Sigmoid colon (tissue), 7 donors: ENCODE data around the gene LRRC45. TPM values are rescaled to one million over a fixed set of nuclear protein-coding genes. Genes with fewer than 3 reads are reported as not detected.

Experiments used
- DNase-seq: peaks from one replicate; pipeline ENCODE4 v3.0.0-alpha.2; 2019
- H3K27ac ChIP-seq, 4 donors: fragments of 200-600 bp; sonication (generic); one replicate each; pipeline ENCODE4 v1.5.1; 2016 to 2019; ENCODE audit warnings: mild to moderate bottlenecking in 1 of 4
- H3K27me3 ChIP-seq, 3 donors: fragments of 200-600 bp; sonication (generic); one replicate each; pipeline ENCODE4 v1.5.1; 2019; ENCODE audit warnings: mild to moderate bottlenecking in 1 of 3
- H3K36me3 ChIP-seq, 4 donors: fragments of 200-600 bp; sonication (generic); one replicate each; pipeline ENCODE4 v1.5.1; 2016 to 2019
- H3K4me1 ChIP-seq, 4 donors: fragments of 200-600 bp; sonication (generic); one replicate each; pipeline ENCODE4 v1.5.1; 2017 to 2019
- H3K4me3 ChIP-seq, 4 donors: fragments of 200-600 bp; sonication (generic); one replicate each; pipeline ENCODE4 v1.5.1; 2017 to 2019; ENCODE audit warnings: mild to moderate bottlenecking in 2 of 4, moderate library complexity in 1 of 4
- H3K9me3 ChIP-seq, 4 donors: fragments of 200-600 bp in 3 of 4; sonication (generic) in 3 of 4; one replicate each; pipeline versions ENCODE4 v1.5.1 to v1.6.1; 2013 to 2019
- EP300 ChIP-seq, 4 donors: sonication (generic); formaldehyde crosslinking; IDR thresholded peaks; one replicate each; pipeline ENCODE4 v1.6.1; 2017; ENCODE audit warnings: antibody characterized with exemption in 4 of 4
- POLR2A ChIP-seq, 2 donors: fragments of 450-650 bp; IDR thresholded peaks; one replicate each; pipeline ENCODE4 v1.6.1; 2016; ENCODE audit warnings: antibody characterized with exemption in 2 of 2, mild to moderate bottlenecking in 2 of 2, moderate library complexity in 2 of 2
- POLR2AphosphoS5 ChIP-seq, 4 donors: sonication (generic); formaldehyde crosslinking; IDR thresholded peaks; one replicate each; pipeline ENCODE4 v1.6.1; 2017; ENCODE audit warnings: antibody characterized with exemption in 4 of 4
- WGBS, 2 donors: extraction: QIAGEN DNeasy Blood & Tissue Kit; methylation state at CpG; one replicate each; pipeline ENCODE4 v1.1.7; 2013; 5-methylcytosine and 5-hydroxymethylcytosine counted together
- intact Hi-C: fragments of 100-400 bp; cut with DNase I; formaldehyde crosslinking; loops from one replicate; pipeline ENCODE4 v1.15.1; 2023
- polyA plus RNA-seq, 3 donors: library from polyadenylated mRNA; stranded (reverse); fragments of 200-250 nt; gene quantifications; one replicate each; pipeline ENCODE4 v1.2.3, GENCODE V29; 2013
- total RNA-seq, 4 donors: library from RNA; depleted of rRNA; stranded (reverse); fragments of >200 nt; gene quantifications; one replicate each; pipeline ENCODE4 v1.1.0, GENCODE V29; 2016
- TF ChIP-seq, protein P1 (sequence below), 4 experiments: fragments of 450-650 bp in 3 of 4; fragments of 200-600 bp in 1 of 4; IDR thresholded peaks; one replicate each; pipeline ENCODE4 v1.5.1; 2016 to 2019; ENCODE audit warnings: antibody characterized with exemption in 4 of 4, mild to moderate bottlenecking in 3 of 4, moderate library complexity in 2 of 4
- donor health status: healthy with polysubstance abuse.
- donor health status: Bipolar disorder and iron deficiency.
- donor health status: healthy.

Gene LRRC45
- total and polyA plus RNA-seq, 7 donors, result 5.3 to 28.6 (median 6.7) TPM

DNA sequence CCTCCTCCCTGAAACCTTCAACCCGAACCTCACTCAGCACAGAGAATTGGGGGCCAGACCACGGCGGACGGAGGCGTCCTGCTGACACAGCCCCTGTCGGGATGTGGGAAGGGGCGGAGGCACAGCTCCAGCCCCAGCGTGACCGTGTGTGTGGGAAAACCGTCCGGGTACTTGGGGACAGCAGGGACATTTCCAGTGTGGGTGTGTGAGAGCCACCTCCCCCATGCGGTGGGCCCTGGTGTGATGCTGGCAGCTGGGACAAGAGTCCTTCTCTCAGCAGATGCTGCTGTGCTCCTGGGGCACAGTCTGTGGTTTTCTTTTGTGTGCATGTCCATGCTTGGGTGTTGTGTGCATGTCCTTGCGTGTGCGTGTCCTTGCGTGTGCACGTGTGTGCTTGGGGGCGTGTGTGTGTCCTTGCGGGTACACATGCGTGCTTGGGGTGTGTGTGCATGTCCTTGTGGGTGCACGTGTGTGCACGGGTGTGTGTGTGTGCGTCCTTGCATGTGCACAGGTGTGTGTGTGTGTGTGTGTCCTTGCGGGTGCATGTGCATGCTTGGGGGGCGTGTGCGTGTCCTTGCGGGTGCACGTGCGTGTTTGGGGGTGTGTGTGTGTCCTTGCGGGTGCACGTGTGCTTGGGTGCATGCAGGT lies 17.3 kb upstream of the LRRC45 start:
- no peak for DNase-seq
- H3K9me3 ChIP-seq, result no peaks in the 10 kb centered on the region
- intact Hi-C loops, result no loop called here
- peaks cover 0 to 55% (median 50%) of the 10 kb centered on the region in 4 donors for H3K4me1 ChIP-seq
- no peaks in the 10 kb centered on the region for H3K27me3 ChIP-seq
- H3K4me3 ChIP-seq, result no peak overlapping the region
- peaks cover 0 to 6% (median 0%) of the 10 kb centered on the region in 4 donors for H3K36me3 ChIP-seq
- TF ChIP-seq POLR2A (IDR thresholded peaks at IDR 0.05), result no peak
- no peak for TF ChIP-seq POLR2AphosphoS5 (IDR thresholded peaks at IDR 0.05)
- TF ChIP-seq, protein P1, sequence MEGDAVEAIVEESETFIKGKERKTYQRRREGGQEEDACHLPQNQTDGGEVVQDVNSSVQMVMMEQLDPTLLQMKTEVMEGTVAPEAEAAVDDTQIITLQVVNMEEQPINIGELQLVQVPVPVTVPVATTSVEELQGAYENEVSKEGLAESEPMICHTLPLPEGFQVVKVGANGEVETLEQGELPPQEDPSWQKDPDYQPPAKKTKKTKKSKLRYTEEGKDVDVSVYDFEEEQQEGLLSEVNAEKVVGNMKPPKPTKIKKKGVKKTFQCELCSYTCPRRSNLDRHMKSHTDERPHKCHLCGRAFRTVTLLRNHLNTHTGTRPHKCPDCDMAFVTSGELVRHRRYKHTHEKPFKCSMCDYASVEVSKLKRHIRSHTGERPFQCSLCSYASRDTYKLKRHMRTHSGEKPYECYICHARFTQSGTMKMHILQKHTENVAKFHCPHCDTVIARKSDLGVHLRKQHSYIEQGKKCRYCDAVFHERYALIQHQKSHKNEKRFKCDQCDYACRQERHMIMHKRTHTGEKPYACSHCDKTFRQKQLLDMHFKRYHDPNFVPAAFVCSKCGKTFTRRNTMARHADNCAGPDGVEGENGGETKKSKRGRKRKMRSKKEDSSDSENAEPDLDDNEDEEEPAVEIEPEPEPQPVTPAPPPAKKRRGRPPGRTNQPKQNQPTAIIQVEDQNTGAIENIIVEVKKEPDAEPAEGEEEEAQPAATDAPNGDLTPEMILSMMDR (IDR thresholded peaks at IDR 0.05), result no peak
- TF ChIP-seq EP300 (IDR thresholded peaks at IDR 0.05), result no peak
- 91 to 92% methylated on average over 30 of the region's 30 CpGs for WGBS, 2 donors
- no peak overlapping the region for H3K27ac ChIP-seq

DNA sequence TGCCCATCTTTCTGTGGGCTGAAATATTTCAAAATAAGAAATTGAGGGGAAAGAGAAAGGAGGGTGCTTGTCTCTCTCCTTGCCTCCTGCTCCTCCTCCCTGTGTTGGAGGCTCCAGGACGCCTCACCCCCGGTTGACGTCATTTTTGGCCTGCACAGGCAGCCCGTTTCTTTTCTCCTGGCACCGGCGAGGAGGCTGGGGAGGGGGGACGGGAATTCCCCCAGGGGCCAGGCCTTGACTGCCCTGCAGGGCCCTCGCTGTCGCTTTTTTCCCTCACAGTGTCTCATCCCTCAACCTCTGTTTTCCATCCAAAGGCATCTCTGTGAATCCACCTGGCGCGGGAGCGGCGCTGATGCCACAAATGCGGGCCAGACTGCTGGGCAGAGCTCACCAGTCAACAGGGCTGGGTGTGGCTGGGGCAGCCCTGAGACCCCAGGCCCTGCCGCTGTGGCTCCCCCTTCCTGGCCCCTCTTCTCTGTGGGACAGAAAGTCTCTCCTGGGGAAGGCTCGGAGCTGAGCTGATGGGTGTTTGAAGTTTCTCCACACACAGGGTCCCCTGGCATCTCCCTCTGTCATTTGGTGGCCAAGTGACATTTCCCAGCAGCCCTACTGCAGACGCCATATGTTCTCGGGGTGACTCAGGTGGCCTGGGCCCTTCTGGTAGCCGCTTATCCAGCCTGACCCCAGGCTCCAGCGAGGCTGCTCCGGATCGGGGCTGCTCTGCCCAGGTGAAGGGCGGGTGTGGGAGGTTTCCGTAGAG lies 16.5 kb upstream of the LRRC45 start:
- Histone ChIP-seq H3K36me3 (peaks cover 0 to 6% (median 0%) of the 10 kb centered on the region in 4 donors), H3K4me1 (peaks cover 0 to 55% (median 50%) of the 10 kb centered on the region in 4 donors), H3K4me3 (no peak overlapping the region), H3K9me3 (no peaks in the 10 kb centered on the region), H3K27me3 (no peaks in the 10 kb centered on the region), H3K27ac (peak overlapping the region in 3 of 4 donors; percentile 42 to 69 (median 53))
- 88 to 90% methylated on average over 24 of the region's 24 CpGs for WGBS, 2 donors
- TF ChIP-seq EP300 (IDR thresholded peaks at IDR 0.05), result no peak
- TF ChIP-seq POLR2A (IDR thresholded peaks at IDR 0.05), result no peak
- TF ChIP-seq, protein P1 (IDR thresholded peaks at IDR 0.05), result no peak
- TF ChIP-seq POLR2AphosphoS5 (IDR thresholded peaks at IDR 0.05), result peak in 1 of 4 donors; percentile 44
- intact Hi-C loops, result no loop called here
- peak; percentile 86 for DNase-seq

DNA sequence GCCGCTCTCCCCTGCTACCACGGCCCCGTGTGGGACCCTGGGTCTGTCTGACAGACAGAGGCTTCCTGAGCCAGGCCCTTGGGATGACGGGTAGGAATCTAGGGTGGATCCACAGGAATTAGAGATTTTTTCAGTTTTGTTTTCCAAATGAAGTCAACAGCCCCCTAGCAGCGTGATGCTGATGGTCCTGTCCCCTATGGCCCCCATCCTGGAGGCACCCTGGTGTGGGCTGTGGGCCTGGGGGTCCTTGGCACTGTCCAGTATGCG lies 15.9 kb upstream of the LRRC45 start:
- H3K4me3 ChIP-seq, result no peak overlapping the region
- no peaks in the 10 kb centered on the region for H3K27me3 ChIP-seq
- no peak for DNase-seq
- peaks cover 0 to 6% (median 0%) of the 10 kb centered on the region in 4 donors for H3K36me3 ChIP-seq
- no peaks in the 10 kb centered on the region for H3K9me3 ChIP-seq
- H3K4me1 ChIP-seq, result peaks cover 0 to 59% (median 50%) of the 10 kb centered on the region in 4 donors
- intact Hi-C loops, result no loop called here
- H3K27ac ChIP-seq, result peak overlapping the region in 3 of 4 donors; percentile 42 to 69 (median 53)
- WGBS, 2 donors, result 90 to 96% methylated on average over 6 of the region's 6 CpGs
- TF ChIP-seq, protein P1 (IDR thresholded peaks at IDR 0.05), result no peak
- no peak for TF ChIP-seq EP300 (IDR thresholded peaks at IDR 0.05)
- no peak for TF ChIP-seq POLR2AphosphoS5 (IDR thresholded peaks at IDR 0.05)
- TF ChIP-seq POLR2A (IDR thresholded peaks at IDR 0.05), result no peak

DNA sequence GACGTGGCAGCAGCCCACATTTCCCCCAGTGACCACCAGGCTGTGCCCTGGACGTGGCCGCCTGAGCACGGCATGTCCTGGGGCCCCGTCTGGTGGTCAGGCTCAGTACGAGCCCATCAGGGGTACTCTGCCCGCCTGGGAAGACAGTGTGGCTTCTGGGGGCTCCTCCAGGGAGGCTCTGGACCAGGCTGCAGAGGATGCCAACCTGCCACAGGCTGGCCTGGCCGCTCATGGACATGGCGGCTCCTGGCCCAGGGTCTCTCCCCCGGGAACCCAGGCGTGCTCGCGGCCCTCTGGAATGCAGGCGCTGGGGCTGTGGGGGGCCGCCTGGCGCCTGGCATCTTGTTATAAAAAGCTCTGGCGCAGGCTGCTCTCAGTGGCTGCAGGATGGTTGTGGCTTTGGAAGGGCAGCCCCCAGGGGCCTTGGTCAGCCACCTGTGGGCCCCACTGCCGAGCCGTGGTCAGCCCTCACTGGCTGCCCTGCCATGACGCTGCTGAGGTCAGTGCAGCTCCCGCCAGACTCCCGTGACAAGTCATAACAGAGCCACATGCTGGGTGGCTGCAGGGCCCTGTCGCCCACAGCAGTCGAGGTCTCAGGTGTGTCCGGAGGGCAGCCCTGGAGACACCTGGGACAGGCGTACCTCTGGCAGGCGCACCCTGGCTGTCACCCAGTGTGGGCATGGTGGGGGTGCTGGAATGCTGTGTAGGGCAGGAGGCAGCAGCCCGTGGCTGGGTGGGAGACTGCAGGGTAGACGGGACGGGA lies 15.4 kb upstream of the LRRC45 start:
- Histone ChIP-seq H3K4me1 (peaks cover 0 to 61% (median 54%) of the 10 kb centered on the region in 4 donors), H3K27ac (peak overlapping the region in 1 of 4 donors; percentile 69)
- 87 to 91% methylated on average over 30 of the region's 30 CpGs for WGBS, 2 donors

More for the DNA sequence above, 15.4 kb upstream of the LRRC45 start:
- H3K27me3 ChIP-seq, result no peaks in the 10 kb centered on the region
- no peak overlapping the region for H3K4me3 ChIP-seq
- no peaks in the 10 kb centered on the region for H3K9me3 ChIP-seq
- no peak for TF ChIP-seq EP300 (IDR thresholded peaks at IDR 0.05)
- TF ChIP-seq POLR2A (IDR thresholded peaks at IDR 0.05), result no peak
- TF ChIP-seq, protein P1 (IDR thresholded peaks at IDR 0.05), result no peak
- peaks cover 0 to 6% (median 0%) of the 10 kb centered on the region in 4 donors for H3K36me3 ChIP-seq
- intact Hi-C loops, result no loop called here
- DNase-seq, result no peak
